ENCODE results near the gene POMC. TPM values are rescaled to one million over a fixed set of nuclear protein-coding genes. Genes with fewer than 3 reads are reported as not detected.

Gene POMC
- total RNA-seq, 3 donors from 2014 or later = 0.29 to 1.8 (median 0.31) TPM

- no peak overlapping the region for H3K4me3 ChIP-seq
- intact Hi-C loops (cut with DNase I, micrococcal nuclease) = no loop called here
- H3K9me3 ChIP-seq = no peaks in the 10 kb centered on the region
- TF ChIP-seq CTCF (IDR thresholded peaks at IDR 0.05) = no peak
- no peak for DNase-seq
- H3K4me1 ChIP-seq (ENCODE audit: low read depth) = no peaks in the 10 kb centered on the region
- H3K36me3 ChIP-seq (ENCODE audit: low read depth) = no peaks in the 10 kb centered on the region
- no peak for ATAC-seq
Measured at GRCh38 chr2:25176541-25177181, 8.3 kb upstream of the POMC start.

GRCh38 chr2:25176138-25176537 is 7.8 kb upstream of the POMC start:
- ATAC-seq (no peak), DNase-seq (no peak)
- H3K36me3 ChIP-seq (ENCODE audit: low read depth) = no peaks in the 10 kb centered on the region
- TF ChIP-seq CTCF (IDR thresholded peaks at IDR 0.05) = no peak
- intact Hi-C loops (cut with DNase I, micrococcal nuclease) = no loop called here
- H3K4me3 ChIP-seq = no peak overlapping the region
- H3K9me3 ChIP-seq = no peaks in the 10 kb centered on the region
- H3K4me1 ChIP-seq (ENCODE audit: low read depth) = no peaks in the 10 kb centered on the region

- H3K4me1 ChIP-seq (ENCODE audit: low read depth) = no peaks in the 10 kb centered on the region
- no peak overlapping the region for H3K4me3 ChIP-seq
- H3K36me3 ChIP-seq (ENCODE audit: low read depth) = no peaks in the 10 kb centered on the region
- DNase-seq (no peak), ATAC-seq (no peak)
- no peak for TF ChIP-seq CTCF (IDR thresholded peaks at IDR 0.05)
- intact Hi-C loops (cut with DNase I, micrococcal nuclease) = no loop called here
- no peaks in the 10 kb centered on the region for H3K9me3 ChIP-seq
Measured at GRCh38 chr2:25174192-25174861, 5.9 kb upstream of the POMC start.

GRCh38 chr2:25173719-25174118 is 5.3 kb upstream of the POMC start:
- H3K36me3 ChIP-seq (ENCODE audit: low read depth) = no peaks in the 10 kb centered on the region
- no peak for TF ChIP-seq CTCF (IDR thresholded peaks at IDR 0.05)
- intact Hi-C loops (cut with DNase I, micrococcal nuclease) = no loop called here
- DNase-seq (no peak), ATAC-seq (no peak)
- no peak overlapping the region for H3K4me3 ChIP-seq
- H3K4me1 ChIP-seq (ENCODE audit: low read depth) = peaks cover 1% of the 10 kb centered on the region
- no peaks in the 10 kb centered on the region for H3K9me3 ChIP-seq

GRCh38 chr2:25170888-25171287 is 2.5 kb upstream of the POMC start:
- DNase-seq (no peak), ATAC-seq (no peak)
- Histone ChIP-seq H3K9me3 (no peaks in the 10 kb centered on the region), H3K4me3 (no peak overlapping the region), H3K4me1 (ENCODE audit: low read depth) (peaks cover 9% of the 10 kb centered on the region), H3K36me3 (ENCODE audit: low read depth) (no peaks in the 10 kb centered on the region)
- intact Hi-C loops (cut with DNase I, micrococcal nuclease) = no loop called here
- no peak for TF ChIP-seq CTCF (IDR thresholded peaks at IDR 0.05)
